Inferior parietal cortex (tissue), 1 donor: Measurements from ENCODE around the gene CYTH1.
A peak's percentile ranks its signal among the peaks of the same experiment; 100 is the strongest.

Experiments used
- DNase-seq: peaks from one replicate; pipeline ENCODE4 v3.0.0-alpha.2; 2016; ENCODE audit errors: extremely low spot score

CYTH1 gene

GRCh38 chr17:78670850-78671725, 111.0 kb downstream of the CYTH1 start:
- DNase-seq = no peak

GRCh38 chr17:78669975-78670518, 112.0 kb downstream of the CYTH1 start:
- no peak for DNase-seq

GRCh38 chr17:78669256-78669974, 112.7 kb downstream of the CYTH1 start:
- DNase-seq = no peak

GRCh38 chr17:78668847-78669246, 113.2 kb downstream of the CYTH1 start:
- DNase-seq = no peak

GRCh38 chr17:78667741-78668640, 114.1 kb downstream of the CYTH1 start:
- no peak for DNase-seq

GRCh38 chr17:78667091-78667490, 115.0 kb downstream of the CYTH1 start:
- no peak for DNase-seq

GRCh38 chr17:78665952-78666920, 115.8 kb downstream of the CYTH1 start:
- DNase-seq = peak; percentile 48

- DNase-seq = no peak
Observed at GRCh38 chr17:78665387-78665951, 116.6 kb downstream of the CYTH1 start.

- DNase-seq = no peak
Observed at GRCh38 chr17:78664476-78665386, 117.3 kb downstream of the CYTH1 start.

GRCh38 chr17:78661093-78661770, 120.8 kb downstream of the CYTH1 start:
- no peak for DNase-seq

GRCh38 chr17:78659546-78659945, 122.5 kb downstream of the CYTH1 start:
- DNase-seq = no peak

- DNase-seq = no peak
Observed at GRCh38 chr17:78658281-78658785, 123.7 kb downstream of the CYTH1 start.

GRCh38 chr17:78655251-78655940, 126.7 kb downstream of the CYTH1 start:
- no peak for DNase-seq

- DNase-seq = no peak
Observed at GRCh38 chr17:78654325-78654724, 127.7 kb downstream of the CYTH1 start.

GRCh38 chr17:78653382-78653781, 128.7 kb downstream of the CYTH1 start:
- DNase-seq = no peak

GRCh38 chr17:78652913-78653312, 129.2 kb downstream of the CYTH1 start:
- DNase-seq = no peak

- DNase-seq = no peak
Observed at GRCh38 chr17:78652024-78652423, 130.0 kb downstream of the CYTH1 start.

- DNase-seq = no peak
Observed at GRCh38 chr17:78651554-78651953, 130.5 kb downstream of the CYTH1 start.
